Type B pancreatic cell (in vitro differentiated cells): Measurements from ENCODE around the gene ARPC5. TPM values are rescaled to one million over a fixed set of nuclear protein-coding genes. Genes with fewer than 3 reads are reported as not detected.
"Not testable (repeated sequence)": the region's sequence is repeated elsewhere in the genome, so short reads cannot be mapped to it uniquely, and the experiment has no call there.

Experiments
- DNase-seq: peaks from one replicate; pipeline ENCODE4 v3.0.0; 2021; ENCODE audit warnings: mixed read lengths; ENCODE audit not compliant: unreplicated experiment; ENCODE audit errors: extremely low spot score
- H3K27ac Mint-ChIP-seq: 2 replicates; pipeline ENCODE4 v1.8.0; 2021; ENCODE audit warnings: mild to moderate bottlenecking, mixed read lengths
- H3K27me3 Mint-ChIP-seq: 2 replicates; pipeline ENCODE4 v1.8.0; 2021; ENCODE audit warnings: mixed read lengths
- H3K36me3 Mint-ChIP-seq: 2 replicates; pipeline ENCODE4 v1.8.0; 2021; ENCODE audit warnings: mixed read lengths
- H3K4me1 Mint-ChIP-seq: one replicate; pipeline ENCODE4 v1.8.0; 2021; ENCODE audit warnings: mixed read lengths; ENCODE audit not compliant: unreplicated experiment
- H3K4me3 Mint-ChIP-seq: 2 replicates; pipeline ENCODE4 v1.8.0; 2021; ENCODE audit warnings: mild to moderate bottlenecking, mixed read lengths
- H3K9me3 Mint-ChIP-seq: 2 replicates; pipeline ENCODE4 v1.8.0; 2021; ENCODE audit warnings: mixed read lengths
- CTCF ChIP-seq: fragments of 200-600 bp; sonication (generic); conservative IDR thresholded peaks from 2 replicates; pipeline ENCODE4 v1.5.0; 2021; ENCODE audit warnings: antibody characterized with exemption, mild to moderate bottlenecking
- total RNA-seq: library from RNA; stranded (reverse); gene quantifications from 2 replicates; pipeline ENCODE4 v1.2.1, GENCODE V29; 2021; ENCODE audit warnings: low replicate concordance

Gene ARPC5
- total RNA-seq, 1 donor from 2014 or later: 83.5 TPM

GRCh38 chr1:183632114-183632513 lies 3.5 kb downstream of the ARPC5 start:
- peak overlapping the region; percentile 11 for H3K4me3 Mint-ChIP-seq
- H3K9me3 Mint-ChIP-seq: no peaks in the 10 kb centered on the region
- H3K27me3 Mint-ChIP-seq: peaks cover 11% of the 10 kb centered on the region
- no peak overlapping the region for H3K27ac Mint-ChIP-seq
- H3K36me3 Mint-ChIP-seq: peaks cover 24% of the 10 kb centered on the region
- TF ChIP-seq CTCF: no peak
- no peak for DNase-seq
- peaks cover 38% of the 10 kb centered on the region for H3K4me1 Mint-ChIP-seq

DNA sequence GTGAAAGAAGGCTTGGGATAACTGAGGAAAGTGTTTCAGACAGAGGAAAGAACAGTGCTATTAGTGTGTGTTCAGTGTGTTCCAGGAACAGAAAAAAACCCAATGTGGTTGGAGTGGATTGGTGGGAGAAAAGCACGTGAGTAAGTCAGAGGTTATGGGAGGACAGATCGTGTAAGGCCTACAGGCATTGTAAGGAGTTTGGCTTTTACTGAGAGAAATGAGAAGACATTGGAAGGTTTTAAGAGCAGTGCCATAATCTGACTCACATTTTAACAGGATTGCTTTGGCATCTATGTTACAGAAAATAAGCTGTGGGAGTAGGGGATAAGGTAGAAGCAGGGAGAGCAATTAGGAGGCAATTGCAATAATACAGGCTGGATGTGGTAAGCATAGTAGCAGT lies 4.8 kb downstream of the ARPC5 start:
- no peak for DNase-seq
- no peak for TF ChIP-seq CTCF
- H3K27me3 Mint-ChIP-seq: no peaks in the 10 kb centered on the region
- H3K4me1 Mint-ChIP-seq: peaks cover 30% of the 10 kb centered on the region
- H3K36me3 Mint-ChIP-seq: peaks cover 24% of the 10 kb centered on the region
- H3K27ac Mint-ChIP-seq: peak overlapping the region; percentile 3
- H3K4me3 Mint-ChIP-seq: peak overlapping the region; percentile 59
- H3K9me3 Mint-ChIP-seq: no peaks in the 10 kb centered on the region

GRCh38 chr1:183628537-183628936 lies 7.0 kb downstream of the ARPC5 start:
- TF ChIP-seq CTCF: no peak

DNA sequence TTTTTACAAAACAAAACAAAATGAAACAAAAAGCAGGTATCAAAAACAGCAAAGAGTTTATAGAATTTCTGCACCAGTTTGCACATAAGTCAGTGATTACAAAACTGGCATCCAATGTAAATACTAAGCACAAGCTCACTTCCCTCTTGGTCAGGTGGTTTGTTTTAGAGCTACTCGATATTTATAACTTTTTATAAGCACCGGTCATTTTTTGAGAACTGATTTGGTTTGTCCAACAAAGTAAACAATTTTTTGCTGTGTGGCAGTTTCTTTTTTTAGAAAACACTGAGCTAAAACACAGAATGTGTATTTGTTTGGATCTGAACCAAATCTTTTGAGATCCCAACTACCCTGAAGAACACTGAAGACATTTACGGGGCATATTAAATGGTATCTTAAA lies 9.3 kb downstream of the ARPC5 start:
- H3K27ac Mint-ChIP-seq, H3K9me3 Mint-ChIP-seq, DNase-seq, H3K27me3 Mint-ChIP-seq, H3K4me3 Mint-ChIP-seq: not testable (repeated sequence)
- Mint-ChIP-seq H3K4me1 (peaks cover 21% of the 10 kb centered on the region), H3K36me3 (peaks cover 22% of the 10 kb centered on the region)

More at GRCh38 chr1:183628537-183628936, 7.0 kb downstream of the ARPC5 start:
- peaks cover 24% of the 10 kb centered on the region for H3K36me3 Mint-ChIP-seq
- no peaks in the 10 kb centered on the region for H3K9me3 Mint-ChIP-seq
- H3K27ac Mint-ChIP-seq: no peak overlapping the region
- peaks cover 27% of the 10 kb centered on the region for H3K4me1 Mint-ChIP-seq
- no peak for DNase-seq
- no peaks in the 10 kb centered on the region for H3K27me3 Mint-ChIP-seq
- H3K4me3 Mint-ChIP-seq: no peak overlapping the region

GRCh38 chr1:183622884-183623785 lies 12.4 kb downstream of the ARPC5 start:
- TF ChIP-seq CTCF: peak; percentile 85
- Mint-ChIP-seq H3K36me3 (peaks cover 5% of the 10 kb centered on the region), H3K27me3 (no peaks in the 10 kb centered on the region), H3K4me1 (peaks cover 9% of the 10 kb centered on the region), H3K4me3 (no peak overlapping the region), H3K27ac (peak overlapping the region; percentile 22), H3K9me3 (no peaks in the 10 kb centered on the region)
- no peak for DNase-seq

DNA sequence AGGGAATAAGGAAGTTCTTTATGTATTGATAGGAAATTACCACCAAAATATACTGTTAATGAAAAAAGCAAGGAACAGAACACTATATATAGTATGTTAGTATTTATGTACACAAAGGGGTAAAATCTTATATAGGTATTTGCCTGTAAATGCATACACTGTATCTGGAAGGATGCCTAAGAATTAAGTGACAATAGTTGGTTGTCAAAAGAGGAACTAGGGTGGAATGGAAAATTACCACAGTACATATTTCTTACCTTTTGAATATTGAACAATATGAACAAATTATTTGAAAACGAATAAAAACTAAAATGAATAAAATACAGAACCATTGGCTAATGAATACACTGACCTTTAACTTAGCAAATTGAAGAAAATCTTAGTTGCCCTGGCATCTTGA lies 13.6 kb downstream of the ARPC5 start:
- DNase-seq: no peak
- H3K36me3 Mint-ChIP-seq: peaks cover 5% of the 10 kb centered on the region
- no peak overlapping the region for H3K27ac Mint-ChIP-seq
- no peak for TF ChIP-seq CTCF
- H3K9me3 Mint-ChIP-seq: no peaks in the 10 kb centered on the region
- H3K4me3 Mint-ChIP-seq: no peak overlapping the region
- no peaks in the 10 kb centered on the region for H3K27me3 Mint-ChIP-seq
- H3K4me1 Mint-ChIP-seq: peaks cover 9% of the 10 kb centered on the region
